ENCODE measurements around the gene C2. TPM values are rescaled to one million over a fixed set of nuclear protein-coding genes. Genes with fewer than 3 reads are reported as not detected.

The C2 gene
- total RNA-seq, 1 experiment from 2014 or later = 0.96 TPM

- intact Hi-C loops (cut with micrococcal nuclease; ENCODE audit: unreplicated experiment) = loop anchor here (1.0 to 10.0 kb wide), 3 partner anchors 13 to 412 kb away; partner anchors contain the start of genes ATP6V1G2, DXO, NFKBIL1 and VWA7
- TF ChIP-seq EZH2 (IDR thresholded peaks at IDR 0.05; ENCODE audit: low read depth) = no peak
- TF ChIP-seq CTCF (conservative IDR thresholded peaks at IDR 0.05) = no peak
- Histone ChIP-seq H4K20me1 (ENCODE audit: insufficient read depth) (no peaks in the 10 kb centered on the region), H3K9me2 (ENCODE audit: insufficient read depth) (no peaks in the 10 kb centered on the region), H3K27ac (0 out of 2 replicates have a peak within 1 kb of the TSS, but pooled peaks have one; percentile 40), H3K79me2 (ENCODE audit: low read depth) (peaks cover 34% of the 10 kb centered on the region), H3K36me3 (ENCODE audit: low read depth) (peaks cover 29% of the 10 kb centered on the region), H3K4me3 (peak within 1 kb of the TSS; percentile 95), H2AFZ (peak within 1 kb of the TSS; percentile 96), H3F3A (ENCODE audit: insufficient read depth, low read depth) (peaks cover 22% of the 10 kb centered on the region), H3K4me2 (peak within 1 kb of the TSS; percentile 93), H3K9me3 (ENCODE audit: insufficient read depth, low read depth) (no peaks in the 10 kb centered on the region), H3K27me3 (ENCODE audit: insufficient read depth, low read depth) (no peaks in the 10 kb centered on the region), H3K4me1 (replicated peaks; ENCODE audit: insufficient read depth) (peaks cover 12% of the 10 kb centered on the region)
- TSS peak; percentile 60 for BruUV-seq (replicated peaks)
- ChIA-PET CTCF (interaction anchor here (0.5 to 0.6 kb wide), 2 partner anchors 97 to 418 kb away, joined by 3 to 4 read pairs; partner anchors contain the start of gene NEU1), POLR2A (ENCODE audit: unreplicated experiment) (interaction anchor here (0.6 to 1.1 kb wide), 3 partner anchors 21 to 496 kb away, joined by 4 to 9 read pairs (median 4); no protein-coding TSS in a partner anchor)
- DNase-seq = peak; percentile 94 to 98
These were observed 31.5 kb downstream of the C2 start, which contains the start of the genes NELFE and SKIC2 for GRCh38 chr6:31958741-31959739. NELFE (minus strand) TSS chr6:31958971; CDS start chr6:31958446, 525 bp downstream. SKIC2 (plus strand) TSS chr6:31959175; CDS start chr6:31959193, 18 bp downstream.

GRCh38 chr6:31961616-31962015 is 34.1 kb downstream of the C2 start:
- Histone ChIP-seq H3K9me2 (ENCODE audit: insufficient read depth) (no peaks in the 10 kb centered on the region), H3F3A (ENCODE audit: insufficient read depth, low read depth) (peaks cover 9% of the 10 kb centered on the region; the same call in 1 of the 2 replicates), H3K79me2 (ENCODE audit: low read depth) (peaks cover 34% of the 10 kb centered on the region), H3K4me3 (no peak overlapping the region), H3K9me3 (ENCODE audit: insufficient read depth, low read depth) (no peaks in the 10 kb centered on the region), H4K20me1 (ENCODE audit: insufficient read depth) (no peaks in the 10 kb centered on the region), H3K4me1 (replicated peaks; ENCODE audit: insufficient read depth) (peaks cover 12% of the 10 kb centered on the region), H3K36me3 (ENCODE audit: low read depth) (peaks cover 15% of the 10 kb centered on the region), H3K27me3 (ENCODE audit: insufficient read depth, low read depth) (no peaks in the 10 kb centered on the region), H2AFZ (no peak overlapping the region), H3K4me2 (no peak overlapping the region), H3K27ac (no peak overlapping the region)
- DNase-seq = no peak
- intact Hi-C loops (cut with micrococcal nuclease; ENCODE audit: unreplicated experiment) = no loop called here
- ChIA-PET CTCF (no interaction called here), POLR2A (ENCODE audit: unreplicated experiment) (interaction anchor here (0.7 kb wide), 1 partner anchor 177 kb away, joined by 3 read pairs; no protein-coding TSS in a partner anchor)
- BruUV-seq (replicated peaks) = no TSS peak
- no peak for TF ChIP-seq EZH2 (IDR thresholded peaks at IDR 0.05; ENCODE audit: low read depth)
- TF ChIP-seq CTCF (conservative IDR thresholded peaks at IDR 0.05) = no peak

- Histone ChIP-seq H3F3A (ENCODE audit: insufficient read depth, low read depth) (peaks cover 7% of the 10 kb centered on the region; the same call in 1 of the 2 replicates), H4K20me1 (ENCODE audit: insufficient read depth) (no peaks in the 10 kb centered on the region), H3K4me3 (no peak overlapping the region), H3K27me3 (ENCODE audit: insufficient read depth, low read depth) (no peaks in the 10 kb centered on the region), H3K36me3 (ENCODE audit: low read depth) (peaks cover 6% of the 10 kb centered on the region), H3K9me3 (ENCODE audit: insufficient read depth, low read depth) (no peaks in the 10 kb centered on the region), H3K27ac (no peak overlapping the region), H3K79me2 (ENCODE audit: low read depth) (peaks cover 13% of the 10 kb centered on the region), H3K4me1 (replicated peaks; ENCODE audit: insufficient read depth) (peaks cover 6% of the 10 kb centered on the region; the same call in 1 of the 2 replicates), H3K4me2 (no peak overlapping the region), H2AFZ (no peak overlapping the region), H3K9me2 (ENCODE audit: insufficient read depth) (no peaks in the 10 kb centered on the region)
- ChIA-PET CTCF (no interaction called here), POLR2A (ENCODE audit: unreplicated experiment) (no interaction called here)
- no peak for DNase-seq
- TF ChIP-seq EZH2 (IDR thresholded peaks at IDR 0.05; ENCODE audit: low read depth) (no peak), CTCF (conservative IDR thresholded peaks at IDR 0.05) (no peak)
- BruUV-seq (replicated peaks) = no TSS peak
- intact Hi-C loops (cut with micrococcal nuclease; ENCODE audit: unreplicated experiment) = no loop called here
These were observed 36.4 kb downstream of the C2 start for GRCh38 chr6:31963921-31964320.

Measured in PC-9 (cell line).